ENCODE results near the gene AP1S1.

Gene AP1S1

GRCh38 chr7:101140746-101141382 is 13.4 kb upstream of the AP1S1 start:
- H3K27ac ChIP-seq, result no peak overlapping the region
- intact Hi-C loops (cut with DNase I; ENCODE audit: low total_unique reads), result loop anchor here (10.0 kb wide), 2 partner anchors 54 to 144 kb away; no protein-coding TSS in a partner anchor
- TF ChIP-seq, protein P1, sequence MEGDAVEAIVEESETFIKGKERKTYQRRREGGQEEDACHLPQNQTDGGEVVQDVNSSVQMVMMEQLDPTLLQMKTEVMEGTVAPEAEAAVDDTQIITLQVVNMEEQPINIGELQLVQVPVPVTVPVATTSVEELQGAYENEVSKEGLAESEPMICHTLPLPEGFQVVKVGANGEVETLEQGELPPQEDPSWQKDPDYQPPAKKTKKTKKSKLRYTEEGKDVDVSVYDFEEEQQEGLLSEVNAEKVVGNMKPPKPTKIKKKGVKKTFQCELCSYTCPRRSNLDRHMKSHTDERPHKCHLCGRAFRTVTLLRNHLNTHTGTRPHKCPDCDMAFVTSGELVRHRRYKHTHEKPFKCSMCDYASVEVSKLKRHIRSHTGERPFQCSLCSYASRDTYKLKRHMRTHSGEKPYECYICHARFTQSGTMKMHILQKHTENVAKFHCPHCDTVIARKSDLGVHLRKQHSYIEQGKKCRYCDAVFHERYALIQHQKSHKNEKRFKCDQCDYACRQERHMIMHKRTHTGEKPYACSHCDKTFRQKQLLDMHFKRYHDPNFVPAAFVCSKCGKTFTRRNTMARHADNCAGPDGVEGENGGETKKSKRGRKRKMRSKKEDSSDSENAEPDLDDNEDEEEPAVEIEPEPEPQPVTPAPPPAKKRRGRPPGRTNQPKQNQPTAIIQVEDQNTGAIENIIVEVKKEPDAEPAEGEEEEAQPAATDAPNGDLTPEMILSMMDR (IDR thresholded peaks at IDR 0.05), result no peak

GRCh38 chr7:101151908-101152651 is 2.2 kb upstream of the AP1S1 start:
- no peak overlapping the region for H3K27ac ChIP-seq
- no peak overlapping the region for H3K4me3 ChIP-seq
- H3K36me3 ChIP-seq, result peaks cover 0 to 3% (median 0%) of the 10 kb centered on the region in 3 donors
- H3K27me3 ChIP-seq, result peaks cover 0 to 28% of the 10 kb centered on the region in 2 donors
- H3K4me1 ChIP-seq, result peaks cover 0 to 18% (median 9%) of the 10 kb centered on the region in 4 donors
- no peaks in the 10 kb centered on the region for H3K9me3 ChIP-seq
- intact Hi-C loops (cut with DNase I; ENCODE audit: low total_unique reads), result no loop called here
- no peak for DNase-seq
- TF ChIP-seq, protein P1 (IDR thresholded peaks at IDR 0.05), result no peak

More at GRCh38 chr7:101140746-101141382, 13.4 kb upstream of the AP1S1 start:
- Histone ChIP-seq H3K9me3 (no peaks in the 10 kb centered on the region), H3K36me3 (peaks cover 12 to 16% (median 13%) of the 10 kb centered on the region in 3 donors), H3K4me1 (peaks cover 0 to 24% (median 10%) of the 10 kb centered on the region in 4 donors), H3K4me3 (no peak overlapping the region), H3K27me3 (peaks cover 0 to under 1% of the 10 kb centered on the region in 2 donors)
- no peak for DNase-seq

GRCh38 chr7:101154693-101155102 is 422 bp downstream of the AP1S1 start:
- no peak for DNase-seq
- Histone ChIP-seq H3K27ac (peak overlapping the region in 1 of 2 donors; percentile 22), H3K9me3 (no peaks in the 10 kb centered on the region), H3K4me1 (peaks cover 0 to 18% (median 9%) of the 10 kb centered on the region in 4 donors), H3K27me3 (peaks cover 0 to 27% of the 10 kb centered on the region in 2 donors), H3K36me3 (peaks cover 22 to 29% (median 23%) of the 10 kb centered on the region in 3 donors), H3K4me3 (peak overlapping the region; percentile 74 to 77)
- intact Hi-C loops (cut with DNase I; ENCODE audit: low total_unique reads), result no loop called here
- TF ChIP-seq, protein P1 (IDR thresholded peaks at IDR 0.05), result no peak

DNA sequence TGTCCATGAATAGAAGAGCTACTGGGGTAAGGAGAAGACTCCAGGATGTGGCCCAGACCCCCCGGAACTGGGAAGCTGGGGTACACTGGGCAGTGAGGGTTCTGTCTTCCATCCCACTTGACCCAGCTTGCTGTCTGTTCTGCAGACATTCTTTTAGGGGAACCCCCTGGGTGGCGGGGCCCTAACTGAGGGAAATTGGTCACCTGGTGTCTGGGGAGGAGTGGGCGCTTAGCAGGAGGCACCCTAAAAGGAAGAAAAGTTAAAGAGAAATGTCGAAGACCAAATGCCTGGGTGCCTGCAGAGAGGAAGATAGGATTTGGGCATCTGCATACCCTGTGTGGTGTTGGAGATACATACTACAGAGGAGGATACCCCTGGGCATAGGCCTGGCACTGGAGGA is 1.0 kb downstream of the AP1S1 start:
- peak overlapping the region; percentile 74 to 77 for H3K4me3 ChIP-seq
- no peaks in the 10 kb centered on the region for H3K9me3 ChIP-seq
- peaks cover 0 to 18% (median 9%) of the 10 kb centered on the region in 4 donors for H3K4me1 ChIP-seq
- peaks cover 0 to 33% of the 10 kb centered on the region in 2 donors for H3K27me3 ChIP-seq
- intact Hi-C loops (cut with DNase I; ENCODE audit: low total_unique reads), result no loop called here
- peaks cover 27 to 35% (median 29%) of the 10 kb centered on the region in 3 donors for H3K36me3 ChIP-seq
- H3K27ac ChIP-seq, result no peak overlapping the region
- TF ChIP-seq, protein P1 (IDR thresholded peaks at IDR 0.05), result no peak
- no peak for DNase-seq

GRCh38 chr7:101156277-101156676 is 2.0 kb downstream of the AP1S1 start:
- no peak for DNase-seq
- Histone ChIP-seq H3K4me3 (no peak overlapping the region), H3K36me3 (peaks cover 33 to 42% (median 36%) of the 10 kb centered on the region in 3 donors), H3K4me1 (peaks cover 0 to 18% (median 9%) of the 10 kb centered on the region in 4 donors), H3K9me3 (no peaks in the 10 kb centered on the region), H3K27me3 (peaks cover 0 to 35% of the 10 kb centered on the region in 2 donors), H3K27ac (no peak overlapping the region)
- TF ChIP-seq, protein P1 (IDR thresholded peaks at IDR 0.05), result no peak
- intact Hi-C loops (cut with DNase I; ENCODE audit: low total_unique reads), result no loop called here

All from tibial artery (tissue), 4 donors.